Measurements from ENCODE around the gene FAM222B.
"Not testable (repeated sequence)": the region's sequence is repeated elsewhere in the genome, so short reads cannot be mapped to it uniquely, and the experiment has no call there.

Gene FAM222B

DNA sequence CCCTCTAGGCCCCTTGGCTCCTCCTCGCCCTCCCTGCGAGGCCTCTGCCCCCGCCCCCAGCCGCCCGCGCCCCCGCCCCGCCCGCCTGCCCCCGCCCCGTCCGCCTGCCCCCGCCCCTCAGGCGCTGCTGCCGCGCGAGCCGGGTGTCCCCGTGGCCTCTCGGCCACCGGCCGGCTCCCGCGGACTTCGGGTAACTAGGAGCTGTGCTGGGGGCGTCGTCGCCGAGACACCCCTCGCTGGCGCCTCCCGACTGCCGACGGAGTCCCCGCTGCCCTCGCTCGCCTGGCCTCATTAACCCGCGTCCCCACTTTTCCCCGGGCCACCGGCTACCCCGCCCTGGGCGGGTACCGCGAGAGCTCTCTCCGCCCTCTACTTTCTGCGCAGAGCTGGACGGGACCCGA is 116.4 kb downstream of the FAM222B start, which contains the start of gene TLCD1:
TSS of gene TLCD1 (minus strand) at position 8 of the 401 bp plus-strand sequence. CDS start 136 bp downstream, outside the sequence.
- peak; percentile 58 for DNase-seq

DNA sequence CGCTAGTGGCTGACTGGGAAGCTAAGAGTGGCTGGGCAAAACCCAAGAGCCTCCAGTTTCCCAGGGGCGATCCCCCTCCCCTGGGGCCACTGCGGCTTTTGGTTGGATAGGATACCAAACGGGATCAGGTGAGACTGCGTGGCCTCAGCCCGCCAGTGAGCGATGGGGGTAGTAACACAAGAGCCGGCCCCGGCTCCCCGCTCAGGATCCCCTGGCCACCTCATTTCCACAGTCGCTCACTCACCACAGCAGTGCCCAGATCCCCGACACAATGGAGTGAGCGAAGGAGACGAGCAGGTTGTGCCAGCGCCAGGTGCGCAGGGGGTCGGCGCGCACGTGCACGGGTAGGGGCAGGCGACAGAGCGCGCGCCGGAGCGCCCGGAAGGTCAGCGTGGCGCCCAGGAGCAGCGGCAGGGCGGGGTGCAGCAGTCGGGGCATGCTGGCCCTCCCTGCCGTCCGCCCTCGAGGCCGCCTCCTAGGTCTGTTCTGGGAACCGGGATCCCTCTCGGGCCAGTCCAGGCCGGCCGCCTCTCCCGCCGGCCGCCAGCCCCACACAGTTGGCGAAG is 116.8 kb downstream of the FAM222B start:
- DNase-seq, result no peak

DNA sequence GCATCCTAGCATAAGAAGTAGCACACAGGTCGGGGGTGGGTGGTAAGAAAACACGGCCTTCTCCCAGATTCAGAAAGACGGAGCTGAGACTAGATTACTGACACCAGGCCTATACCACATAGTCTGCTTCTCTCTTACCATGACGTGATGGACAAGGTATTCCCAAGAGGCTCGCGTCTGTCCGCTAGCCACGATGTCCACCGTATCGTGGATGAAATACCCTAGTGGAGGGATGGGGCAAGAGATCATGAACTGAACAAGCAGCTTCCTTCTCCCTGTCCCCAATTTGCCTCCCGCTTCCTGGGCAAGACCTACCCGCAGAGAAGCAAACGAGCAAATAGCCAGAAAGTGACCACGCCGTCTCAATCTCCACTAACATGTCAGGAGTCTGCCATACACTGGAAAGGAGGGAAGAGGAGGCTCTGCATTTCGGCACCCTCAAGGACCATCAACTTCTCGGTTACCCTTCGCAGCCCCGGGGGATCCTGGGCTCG is 117.4 kb downstream of the FAM222B start:
- no peak for DNase-seq

DNA sequence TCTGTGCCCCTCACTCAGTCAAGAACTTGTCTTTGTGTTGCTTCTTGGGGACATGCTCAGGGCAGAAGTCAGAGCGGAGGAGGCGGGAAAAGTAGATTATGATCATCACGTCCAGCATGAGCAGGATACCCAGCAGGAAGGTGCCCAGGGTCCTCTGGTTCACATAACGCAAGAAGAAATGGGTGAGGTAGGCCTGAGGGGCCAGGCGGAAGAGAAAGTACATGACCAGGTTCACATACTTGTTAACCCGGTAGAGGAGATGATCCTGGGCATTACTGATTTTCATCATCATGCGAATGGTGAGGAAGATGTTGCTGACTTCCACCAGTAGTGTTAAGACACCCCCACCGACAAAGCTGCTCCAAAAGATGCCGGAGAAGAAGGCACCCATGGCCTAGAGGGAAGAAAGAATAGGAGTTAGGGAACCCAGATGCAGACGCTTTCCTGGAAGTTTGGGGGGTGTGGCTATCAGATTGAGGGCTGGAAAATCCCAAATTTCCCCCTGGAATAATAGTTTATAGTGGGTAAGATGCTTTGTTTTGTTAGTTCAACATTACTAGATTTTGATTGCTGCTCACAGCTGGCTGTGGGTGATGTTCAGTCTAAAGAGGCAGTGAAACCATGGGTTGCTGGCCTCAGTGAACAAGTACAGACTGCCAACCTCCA is 118.0 kb downstream of the FAM222B start:
- DNase-seq, result no peak

DNA sequence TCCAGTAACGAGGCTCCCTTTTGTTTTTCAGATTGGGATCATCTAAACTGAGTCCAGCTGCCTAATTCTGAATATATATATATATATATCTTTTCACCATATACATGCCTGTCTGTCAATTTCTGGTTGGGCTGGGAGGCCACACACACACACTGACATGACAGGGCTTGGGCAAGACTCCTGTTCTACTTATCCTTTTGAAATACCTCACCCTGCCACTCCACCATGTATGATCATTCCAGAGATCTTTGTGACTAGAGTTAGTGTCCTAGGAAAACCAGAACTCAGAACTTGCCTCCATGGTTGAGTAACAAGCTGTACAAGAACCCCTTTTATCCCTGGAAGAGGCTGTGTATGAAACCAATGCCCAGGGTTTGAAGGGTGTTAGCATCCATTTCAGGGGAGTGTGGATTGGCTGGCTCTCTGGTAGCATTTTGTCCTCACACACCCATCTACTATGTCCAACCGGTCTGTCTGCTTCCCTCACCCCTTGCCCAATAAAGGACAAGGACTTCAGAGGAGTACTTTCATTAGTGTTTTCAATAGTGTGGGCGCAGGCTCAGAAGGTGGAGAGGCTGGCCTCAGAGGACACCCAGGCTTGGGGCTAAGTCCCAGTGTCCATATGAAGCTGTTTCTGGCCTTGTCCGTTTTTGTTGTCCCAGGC is 118.6 kb downstream of the FAM222B start:
- not testable (repeated sequence) for DNase-seq

DNA sequence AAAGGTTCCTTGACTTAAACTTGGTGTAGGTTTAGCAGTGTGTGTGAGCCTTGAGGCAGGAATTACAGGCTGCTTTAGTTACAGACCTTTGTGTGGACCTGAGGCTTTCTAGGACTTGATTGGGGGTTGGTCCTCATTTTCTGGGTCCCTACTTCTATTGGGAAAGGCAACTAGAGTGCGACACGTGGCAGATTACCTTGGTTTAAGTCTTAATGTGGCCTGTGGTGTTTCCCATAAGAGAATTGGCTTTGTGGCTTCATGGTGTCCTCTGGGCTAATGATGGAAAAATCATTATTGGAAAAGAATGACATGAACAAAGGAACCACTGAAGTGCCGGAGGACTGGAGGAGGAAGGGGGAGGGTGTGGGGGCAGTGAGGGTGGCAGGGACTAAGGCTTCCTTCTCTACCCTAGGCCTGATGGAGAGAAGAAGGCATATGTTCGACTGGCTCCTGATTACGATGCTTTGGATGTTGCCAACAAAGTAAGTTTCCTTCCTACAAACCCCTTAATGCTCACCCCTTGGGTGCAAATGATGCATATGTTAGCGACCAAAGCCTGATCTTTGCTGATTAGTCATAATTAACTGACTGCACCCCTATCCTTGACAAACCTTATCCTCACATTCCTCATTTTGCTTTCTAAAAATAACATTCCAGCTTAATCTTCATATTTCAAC is 119.3 kb downstream of the FAM222B start:
- DNase-seq, result no peak

DNA sequence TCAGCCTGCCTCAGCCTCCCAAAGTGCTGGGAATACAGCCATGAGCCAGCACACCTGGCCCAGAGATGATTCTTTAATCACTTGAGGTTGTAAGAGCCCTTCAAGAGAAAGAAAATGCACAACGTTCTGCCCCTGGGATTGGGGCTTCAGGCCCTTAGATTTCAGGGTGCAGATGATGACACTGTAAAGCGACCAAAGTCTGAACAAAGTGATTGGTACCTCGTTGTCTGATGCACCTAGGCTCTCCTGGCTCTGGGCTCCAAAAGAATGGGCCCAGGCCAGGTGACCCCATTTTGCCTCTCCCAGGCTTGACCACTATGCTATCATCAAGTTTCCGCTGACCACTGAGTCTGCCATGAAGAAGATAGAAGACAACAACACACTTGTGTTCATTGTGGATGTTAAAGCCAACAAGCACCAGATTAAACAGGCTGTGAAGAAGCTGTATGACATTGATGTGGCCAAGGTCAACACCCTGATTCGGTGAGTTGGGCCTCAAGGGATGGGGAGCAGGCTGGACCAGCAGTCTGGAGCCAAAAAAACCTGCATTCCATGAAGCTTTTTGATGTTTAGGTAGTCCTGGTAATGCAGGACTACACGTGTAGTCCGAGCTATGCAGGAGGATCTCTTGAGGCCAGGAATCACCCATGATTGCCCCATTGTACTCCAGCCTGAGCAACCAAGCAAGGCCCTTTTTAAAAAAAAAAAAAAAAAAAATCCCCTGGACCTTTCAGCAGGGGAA is 120.0 kb downstream of the FAM222B start:
- DNase-seq, result no peak

DNA sequence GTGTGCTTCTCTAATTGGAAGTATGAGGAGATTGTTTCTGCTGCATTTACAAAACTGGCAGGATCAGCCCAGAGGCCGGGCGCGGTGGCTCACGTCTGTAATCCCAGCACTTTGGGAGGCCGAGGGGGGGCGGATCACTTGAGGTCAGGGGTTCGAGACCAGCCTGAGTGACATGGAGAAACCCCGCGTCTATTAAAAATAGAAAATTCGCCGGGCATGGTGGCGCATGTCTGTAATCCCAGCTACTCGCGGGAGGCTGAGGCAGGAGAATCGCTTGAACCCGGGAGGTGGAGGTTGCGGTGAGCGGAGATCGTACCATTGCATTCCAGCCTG is 121.6 kb downstream of the FAM222B start:
- not testable (repeated sequence) for DNase-seq

DNA sequence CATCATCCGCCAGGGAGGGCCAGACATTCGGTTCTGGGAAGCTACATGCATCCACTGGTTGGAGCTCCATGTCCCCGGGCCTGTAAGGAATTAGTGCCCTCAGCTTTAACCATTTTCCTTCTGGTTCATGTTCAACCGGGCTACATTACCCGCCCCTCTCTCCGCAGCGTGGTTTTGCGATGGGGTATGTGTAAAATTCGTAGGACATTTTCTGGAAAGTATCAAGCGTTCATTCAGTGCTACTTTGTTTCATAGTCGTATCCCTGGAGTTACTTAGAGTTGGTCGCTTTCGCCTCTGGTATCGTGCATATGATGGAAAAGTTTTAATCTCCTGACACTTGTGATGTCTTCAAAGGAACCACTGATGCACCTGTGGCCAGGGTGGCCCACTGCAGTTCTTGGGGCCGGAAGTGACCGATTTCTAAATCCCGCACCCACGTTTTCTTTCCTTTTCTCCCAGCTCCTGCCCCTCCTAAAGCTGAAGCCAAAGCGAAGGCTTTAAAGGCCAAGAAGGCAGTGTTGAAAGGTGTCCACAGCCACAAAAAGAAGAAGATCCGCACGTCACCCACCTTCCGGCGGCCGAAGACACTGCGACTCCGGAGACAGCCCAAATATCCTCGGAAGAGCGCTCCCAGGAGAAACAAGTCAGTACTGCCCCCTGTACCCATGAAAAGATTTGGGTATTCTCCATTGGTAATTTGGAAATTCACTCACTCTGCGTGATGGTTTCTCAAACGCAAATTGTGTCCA is 122.2 kb downstream of the FAM222B start:
- DNase-seq, result no peak

DNA sequence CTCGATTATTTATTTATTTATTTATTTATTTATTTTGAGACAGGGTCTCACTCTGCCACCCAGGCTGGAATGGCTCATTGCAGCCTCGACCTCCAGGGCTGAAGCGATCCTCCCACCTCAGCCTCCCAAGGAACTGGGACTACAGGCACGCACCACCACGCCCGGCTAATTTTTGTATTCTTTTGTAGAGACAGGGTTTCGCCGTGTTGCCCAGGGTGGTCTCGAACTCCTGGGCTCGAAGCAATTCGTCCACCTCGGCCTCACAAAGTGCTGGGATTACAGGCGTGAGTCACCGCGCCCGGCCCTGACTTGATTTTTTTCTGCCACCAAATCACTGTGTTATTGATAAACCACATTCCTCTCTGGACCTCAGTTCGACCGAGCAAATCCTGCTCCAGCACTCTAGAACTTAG is 123.6 kb downstream of the FAM222B start:
- no peak for DNase-seq

DNA sequence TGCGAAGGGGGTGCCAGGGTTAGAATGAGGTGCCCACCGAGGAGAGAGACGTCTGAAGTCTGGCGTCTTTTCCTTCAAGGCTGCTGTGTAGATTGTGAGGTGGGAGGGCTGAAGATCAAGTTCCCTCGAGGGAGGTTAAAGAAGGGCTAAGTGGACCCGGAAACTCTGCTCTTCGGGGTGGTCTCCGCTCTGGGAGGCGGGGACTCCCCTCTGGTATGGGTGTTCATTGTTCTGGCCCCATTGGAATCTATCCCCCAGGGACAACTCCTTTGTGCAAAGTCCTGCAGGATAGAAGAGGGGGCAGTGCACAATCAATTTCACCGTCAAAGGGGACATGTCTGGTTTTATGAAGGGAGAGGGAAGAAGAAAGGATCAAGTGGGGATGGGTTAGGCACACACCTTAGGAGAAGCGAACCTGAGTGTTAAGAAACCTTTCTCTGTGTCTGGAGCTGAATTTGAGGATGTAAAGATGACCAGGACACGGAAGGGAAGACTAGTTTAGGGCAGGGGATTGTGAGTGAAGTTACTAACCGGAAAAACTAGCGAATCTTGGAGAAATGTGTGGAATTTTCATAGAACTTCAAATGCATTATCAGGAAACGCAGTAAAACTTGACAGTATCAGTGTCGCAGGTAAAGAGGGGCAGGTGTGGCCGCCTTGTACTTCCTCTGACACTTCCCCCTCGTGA is 124.1 kb downstream of the FAM222B start:
- no peak for DNase-seq

DNA sequence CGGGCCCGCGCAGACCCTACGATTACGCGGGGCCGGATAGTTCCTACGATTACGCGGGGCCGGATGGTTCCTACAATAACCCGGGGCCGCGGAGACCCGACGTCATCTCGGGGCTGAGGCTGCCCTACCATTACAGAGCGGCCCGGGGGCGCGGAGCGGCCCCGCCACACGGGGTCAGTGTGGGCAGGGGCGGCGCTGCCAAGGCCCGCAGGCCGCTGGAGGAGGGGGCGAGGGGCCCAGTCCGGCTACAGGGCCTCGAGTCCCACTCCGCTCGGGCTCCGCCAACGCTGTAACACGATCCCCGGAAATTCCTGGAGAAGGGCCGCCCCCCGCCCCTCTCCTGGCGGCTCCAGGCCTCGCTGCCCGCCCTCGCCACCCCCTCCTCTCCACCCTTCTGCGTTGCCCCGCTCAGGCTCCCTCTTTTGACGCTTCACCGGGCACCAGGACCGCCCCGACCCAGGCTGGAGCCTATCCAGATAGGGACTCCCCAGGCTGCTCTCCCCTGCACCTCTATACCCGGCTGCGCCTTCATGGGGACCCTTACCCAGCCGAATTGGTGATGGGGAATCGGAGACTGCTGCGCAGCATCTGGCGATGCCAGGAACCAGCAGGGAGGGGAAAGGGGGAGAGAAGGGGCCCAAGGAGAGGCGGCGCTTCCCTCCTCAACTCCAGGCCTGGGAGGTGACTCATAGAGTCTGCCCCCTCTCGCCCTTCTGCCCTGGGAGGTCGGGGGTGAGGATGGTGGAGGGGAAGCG is 124.8 kb downstream of the FAM222B start, which contains the start of gene RAB34:
TSS of gene RAB34 (minus strand) at position 291 of the 755 bp plus-strand sequence. CDS start 602 bp downstream, outside the sequence.
- no peak for DNase-seq

DNA sequence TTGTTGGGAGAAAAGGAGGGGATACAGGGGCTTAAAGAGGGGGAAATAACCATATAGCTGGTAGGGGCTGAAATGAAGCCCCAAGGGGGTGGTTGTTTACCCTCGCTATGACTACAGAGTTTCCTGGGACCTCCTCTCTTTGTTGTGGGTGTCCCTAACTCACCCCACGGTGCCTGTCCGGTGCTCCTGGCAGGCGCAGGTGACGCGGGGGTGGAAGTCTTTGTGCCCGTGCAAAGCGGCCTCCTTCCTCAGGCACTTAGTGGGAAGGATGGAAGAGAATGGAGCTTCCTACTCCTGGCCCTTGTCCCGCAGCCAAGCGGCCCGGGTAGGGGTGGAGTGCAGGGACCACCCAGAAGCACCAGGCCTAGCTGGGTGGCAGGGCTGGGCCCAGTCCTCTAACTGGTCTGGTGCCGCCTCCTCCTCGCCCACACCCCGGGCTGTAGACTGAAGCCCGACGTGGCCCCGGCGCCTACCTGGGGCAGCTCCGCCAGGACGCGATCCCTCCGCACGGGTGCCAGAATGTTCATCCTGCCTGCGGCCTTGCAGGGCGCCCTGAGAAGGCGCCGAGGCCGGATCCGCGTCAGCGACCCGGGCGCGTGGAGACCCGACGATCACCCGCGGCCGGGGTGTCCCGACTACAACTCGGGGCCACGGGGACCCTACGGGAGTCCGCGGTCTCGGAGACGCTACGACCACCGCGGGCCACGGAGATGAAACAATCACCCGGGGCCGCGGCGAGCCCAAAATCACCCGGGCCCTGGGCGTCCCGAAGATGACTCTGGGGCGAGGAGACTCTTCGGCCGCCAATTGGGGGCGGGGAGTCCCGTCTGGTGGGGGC is 125.6 kb downstream of the FAM222B start:
- no peak for DNase-seq

DNA sequence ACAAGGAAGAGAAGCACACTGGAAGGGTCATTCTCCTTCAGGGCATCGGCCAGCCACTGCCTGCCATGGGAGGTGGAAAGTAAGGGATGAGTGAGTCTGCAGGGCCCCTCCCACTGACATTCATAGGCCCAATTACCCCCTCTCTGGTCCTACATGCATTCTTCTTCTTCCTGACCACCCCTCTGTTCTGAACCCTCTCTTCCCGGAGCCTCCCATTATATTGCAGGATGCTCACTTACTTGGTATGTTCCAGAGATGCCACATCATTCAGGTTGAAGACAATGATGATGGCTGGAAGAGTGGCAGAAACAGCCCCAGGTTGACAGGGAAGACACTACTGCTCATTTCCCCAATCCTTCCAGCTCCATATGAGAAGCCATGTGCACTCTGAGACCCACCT is 127.4 kb downstream of the FAM222B start:
- no peak for DNase-seq

DNA sequence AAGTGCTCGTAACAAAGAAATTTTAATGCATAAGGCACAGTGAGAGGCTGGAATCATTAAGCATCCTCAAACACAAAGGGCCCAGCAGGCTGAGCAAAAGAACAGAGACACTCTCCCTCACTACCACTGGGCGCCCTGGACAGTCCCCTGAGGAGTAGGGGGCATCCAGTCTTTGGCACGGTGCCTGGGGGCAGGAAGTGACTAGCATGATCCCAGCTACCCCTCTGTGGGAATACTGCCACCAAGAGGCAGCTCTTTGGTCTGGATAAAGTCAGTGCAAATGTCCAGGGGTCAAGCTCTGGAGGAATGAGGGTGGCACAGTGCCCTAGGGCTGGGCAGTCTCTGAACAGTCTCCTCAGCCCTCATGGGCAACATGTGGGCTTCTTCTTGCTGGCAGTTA is 128.3 kb downstream of the FAM222B start:
- DNase-seq, result no peak

DNA sequence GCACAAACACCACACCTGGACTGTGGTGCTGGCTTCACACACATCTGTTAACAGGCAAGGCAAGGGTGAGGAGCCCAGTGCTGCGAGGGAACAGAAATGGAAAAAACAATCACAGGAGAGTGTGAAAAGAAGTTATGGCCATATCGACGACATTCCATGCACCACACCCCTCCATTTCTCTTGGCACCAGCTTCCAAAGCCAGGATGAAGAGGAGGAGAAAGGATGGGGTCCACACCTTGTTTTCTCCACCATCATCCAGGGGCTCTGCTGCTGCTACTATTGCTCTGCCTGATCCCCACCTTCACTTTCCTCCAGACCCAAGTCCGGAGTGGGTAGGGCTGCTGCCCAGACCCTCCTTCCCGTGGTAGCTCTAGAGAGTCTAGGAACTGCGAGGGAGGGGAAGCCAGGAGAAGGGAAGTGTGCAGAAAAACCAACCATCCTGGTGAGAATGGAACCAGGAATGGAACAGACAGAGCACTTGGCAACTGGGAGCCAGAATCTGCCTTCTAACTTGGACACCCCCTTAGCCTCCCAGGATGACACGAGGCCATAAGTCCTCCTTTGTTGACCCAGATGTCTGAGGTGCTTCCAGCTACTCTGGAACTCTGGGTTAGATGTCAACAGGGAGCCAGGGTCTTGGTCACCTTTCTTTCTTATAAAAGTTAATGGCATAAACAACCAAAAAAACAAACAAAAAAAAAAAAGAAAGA is 129.7 kb downstream of the FAM222B start:
- DNase-seq, result no peak

DNA sequence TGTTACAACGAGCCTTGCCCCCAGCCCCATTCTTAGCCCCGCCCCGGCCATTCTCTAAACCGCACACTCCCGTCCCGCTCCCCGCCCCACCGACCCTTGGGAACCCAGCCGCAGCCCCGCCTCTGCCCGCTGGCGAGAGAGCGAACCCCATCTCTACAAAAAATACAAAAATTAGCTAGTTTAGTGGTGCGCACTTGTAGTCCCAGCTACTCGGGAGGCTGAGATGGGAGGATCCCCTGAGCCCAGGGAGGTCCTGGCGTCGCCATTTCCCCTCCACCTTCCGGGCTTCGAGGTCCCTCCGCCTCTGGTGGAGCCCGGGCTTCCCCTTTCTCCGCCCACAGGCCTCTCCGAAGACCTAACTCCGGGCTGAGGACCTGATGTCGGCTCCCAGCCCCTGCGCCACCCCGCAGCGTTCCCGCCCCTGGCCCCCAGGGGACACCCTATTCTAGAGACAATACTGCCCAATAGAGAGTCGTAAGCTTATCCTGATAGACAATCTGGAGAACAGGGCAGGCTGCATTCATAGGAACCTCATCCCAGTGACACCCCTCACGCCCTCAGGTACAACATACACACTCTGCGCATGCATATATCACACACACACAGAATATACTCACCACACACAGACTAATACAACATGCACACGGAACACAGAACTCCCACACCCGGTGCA is 130.4 kb downstream of the FAM222B start:
- peak; percentile 46 for DNase-seq

DNA sequence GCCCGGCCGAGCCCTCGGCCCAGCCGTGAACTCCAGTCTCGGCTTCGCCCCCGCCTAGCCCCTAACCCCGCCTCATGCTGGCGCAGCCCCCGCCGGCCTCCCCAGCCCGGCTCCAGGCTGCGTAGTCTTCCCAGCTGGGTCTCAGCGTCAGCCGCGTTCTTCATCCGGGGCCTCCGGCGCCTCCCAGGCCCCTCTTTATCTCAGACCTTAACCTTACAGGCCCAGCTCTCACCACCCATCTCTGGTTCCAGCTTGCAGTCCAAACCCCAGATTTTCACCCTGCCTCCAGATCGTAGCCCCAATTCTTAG is 130.9 kb downstream of the FAM222B start, which contains the start of gene PROCA1:
TSS of gene PROCA1 (minus strand) at position 166 of the 309 bp plus-strand sequence. CDS start 228 bp downstream, outside the sequence.
- DNase-seq, result peak; percentile 30

Data from effector CD4-positive, alpha-beta T cell (primary cell).